Activated T-cell treated with anti-CD3 and anti-CD28 coated beads for 1 hour (primary cell): ENCODE measurements around the gene DYNLRB2.

ENCODE experiments used
- DNase-seq: peaks from one replicate; pipeline ENCODE4 v3.0.0-alpha.2; 2020; ENCODE audit warnings: low read depth

Gene DYNLRB2

GRCh38 chr16:80552277-80552676 lies 11.5 kb downstream of the DYNLRB2 start:
- no peak for DNase-seq

- no peak for DNase-seq
Measured at GRCh38 chr16:80554033-80554432, 13.2 kb downstream of the DYNLRB2 start.

GRCh38 chr16:80556481-80556880 lies 15.7 kb downstream of the DYNLRB2 start:
- DNase-seq: no peak

- no peak for DNase-seq
Measured at GRCh38 chr16:80557037-80557436, 16.2 kb downstream of the DYNLRB2 start.

GRCh38 chr16:80559369-80559768 lies 18.6 kb downstream of the DYNLRB2 start:
- DNase-seq: no peak

- no peak for DNase-seq
Measured at GRCh38 chr16:80563066-80563465, 22.3 kb downstream of the DYNLRB2 start.

- DNase-seq: no peak
Measured at GRCh38 chr16:80564394-80564793, 23.6 kb downstream of the DYNLRB2 start.

GRCh38 chr16:80569440-80570105 lies 28.8 kb downstream of the DYNLRB2 start:
- DNase-seq: peak; percentile 36

- no peak for DNase-seq
Measured at GRCh38 chr16:80570106-80570478, 29.3 kb downstream of the DYNLRB2 start.

GRCh38 chr16:80573700-80574120 lies 32.9 kb downstream of the DYNLRB2 start:
- DNase-seq: no peak

GRCh38 chr16:80576343-80576912 lies 35.6 kb downstream of the DYNLRB2 start:
- DNase-seq: no peak

GRCh38 chr16:80577485-80578280 lies 36.9 kb downstream of the DYNLRB2 start:
- no peak for DNase-seq

- peak; percentile 16 for DNase-seq
Measured at GRCh38 chr16:80580109-80580832, 39.5 kb downstream of the DYNLRB2 start.

- DNase-seq: no peak
Measured at GRCh38 chr16:80583466-80583865, 42.7 kb downstream of the DYNLRB2 start.

GRCh38 chr16:80585764-80586163 lies 45.0 kb downstream of the DYNLRB2 start:
- no peak for DNase-seq

GRCh38 chr16:80586476-80586875 lies 45.7 kb downstream of the DYNLRB2 start:
- DNase-seq: no peak

GRCh38 chr16:80587071-80587470 lies 46.3 kb downstream of the DYNLRB2 start:
- no peak for DNase-seq

- DNase-seq: no peak
Measured at GRCh38 chr16:80591071-80591915, 50.5 kb downstream of the DYNLRB2 start.

GRCh38 chr16:80592273-80592672 lies 51.5 kb downstream of the DYNLRB2 start:
- no peak for DNase-seq

- DNase-seq: no peak
Measured at GRCh38 chr16:80594756-80595155, 54.0 kb downstream of the DYNLRB2 start.

- no peak for DNase-seq
Measured at GRCh38 chr16:80596507-80597207, 55.9 kb downstream of the DYNLRB2 start.
